Natural killer cell treated with Interleukin-12 subunit alpha and Interleukin-12 subunit beta and Interleukin-15 and Interleukin-18, amount 100 ng/mL, for 72 hours (primary cell): ENCODE measurements around the gene POLR1A. TPM values are rescaled to one million over a fixed set of nuclear protein-coding genes. Genes with fewer than 3 reads are reported as not detected.

Experiments
- ATAC-seq, 2 donors: fragments of 150-1000 bp; cut with Tn5 transposase in 1 of 2; sonication (Bioruptor Pico), chemical (Tn5 transposase) in 1 of 2; 2 replicates each; pipeline ENCODE4 v1.10.0; 2021
- DNase-seq: peaks from one replicate; pipeline ENCODE4 v3.0.0; 2022; ENCODE audit warnings: low spot score
- H3K27ac Mint-ChIP-seq, 2 donors: 1 replicate in 1 of 2; 2 replicates in 1 of 2; pipeline ENCODE4 v1.8.0; 2022; ENCODE audit warnings: mixed read lengths in 2 of 2, mild to moderate bottlenecking in 1 of 2, moderate library complexity in 1 of 2
- H3K27me3 Mint-ChIP-seq, 2 donors: 1 replicate in 1 of 2; 2 replicates in 1 of 2; pipeline ENCODE4 v1.8.0; 2022; ENCODE audit warnings: mixed read lengths in 2 of 2
- H3K36me3 Mint-ChIP-seq: one replicate; pipeline ENCODE4 v1.8.0; 2022; ENCODE audit warnings: mixed read lengths
- H3K4me1 Mint-ChIP-seq, 2 donors: 1 replicate in 1 of 2; 2 replicates in 1 of 2; pipeline ENCODE4 v1.8.0; 2022; ENCODE audit warnings: low read depth in 2 of 2, mixed read lengths in 2 of 2, mild to moderate bottlenecking in 1 of 2
- H3K4me3 Mint-ChIP-seq: one replicate; pipeline ENCODE4 v1.8.0; 2022; ENCODE audit warnings: mixed read lengths
- H3K9me3 Mint-ChIP-seq: 2 replicates; pipeline ENCODE4 v1.8.0; 2022; ENCODE audit warnings: mixed read lengths
- total RNA-seq, 2 donors: library from RNA; stranded (reverse); gene quantifications; one replicate each; pipeline ENCODE4 v1.2.3, GENCODE V29; 2022

The POLR1A gene
- total RNA-seq, 2 donors from 2014 or later = 51.7 to 99.2 TPM

DNA sequence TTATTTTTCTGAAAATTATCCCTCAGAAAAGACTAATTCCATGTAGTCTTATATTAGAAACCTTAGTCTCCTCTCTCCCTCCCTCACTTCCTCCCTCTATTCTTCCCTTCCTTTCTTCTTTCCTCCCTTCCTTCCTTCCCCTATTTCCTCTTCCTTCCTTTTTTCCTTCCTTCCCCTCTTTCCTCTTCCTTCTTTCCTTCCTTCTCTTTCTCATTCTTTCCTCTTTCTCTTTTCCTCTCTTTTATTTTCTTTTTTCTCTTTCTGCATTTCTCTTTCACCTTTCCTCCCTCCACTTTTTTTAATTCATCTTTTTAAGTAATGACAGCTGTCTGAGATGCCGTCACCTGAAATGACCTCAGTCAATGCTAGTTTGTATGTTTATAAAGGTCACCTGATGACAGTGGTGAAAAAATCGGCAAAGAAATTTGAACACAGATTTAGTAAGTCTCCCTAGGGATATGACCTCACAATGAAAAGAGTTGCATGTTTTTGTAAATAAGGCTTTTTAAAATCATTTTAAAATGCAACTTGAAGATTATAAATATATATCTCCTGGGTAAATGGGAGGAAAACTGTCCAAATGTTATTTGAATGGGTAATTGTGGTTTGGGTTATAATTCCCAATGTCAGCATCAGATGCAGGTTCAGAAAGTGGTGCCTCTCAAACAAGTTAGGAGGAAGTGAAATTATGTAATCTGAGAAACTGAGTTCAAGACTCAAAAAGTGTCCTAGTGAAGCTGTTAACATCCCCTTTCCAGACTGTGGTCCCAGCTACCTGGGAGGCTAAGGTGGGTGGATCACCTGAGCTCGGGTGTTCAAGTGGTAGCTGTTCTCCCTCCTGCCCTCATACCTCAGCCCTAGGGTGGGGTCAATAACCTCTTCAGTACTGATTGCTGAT, 126.6 kb downstream of the POLR1A start:
- Mint-ChIP-seq H3K4me1 (peaks cover 0 to 7% of the 10 kb centered on the region in 2 donors), H3K27me3 (peaks cover 0 to 3% of the 10 kb centered on the region in 2 donors), H3K27ac (no peak overlapping the region), H3K36me3 (no peaks in the 10 kb centered on the region), H3K9me3 (no peaks in the 10 kb centered on the region), H3K4me3 (no peak overlapping the region)
- no peak for DNase-seq
- no peak for ATAC-seq

DNA sequence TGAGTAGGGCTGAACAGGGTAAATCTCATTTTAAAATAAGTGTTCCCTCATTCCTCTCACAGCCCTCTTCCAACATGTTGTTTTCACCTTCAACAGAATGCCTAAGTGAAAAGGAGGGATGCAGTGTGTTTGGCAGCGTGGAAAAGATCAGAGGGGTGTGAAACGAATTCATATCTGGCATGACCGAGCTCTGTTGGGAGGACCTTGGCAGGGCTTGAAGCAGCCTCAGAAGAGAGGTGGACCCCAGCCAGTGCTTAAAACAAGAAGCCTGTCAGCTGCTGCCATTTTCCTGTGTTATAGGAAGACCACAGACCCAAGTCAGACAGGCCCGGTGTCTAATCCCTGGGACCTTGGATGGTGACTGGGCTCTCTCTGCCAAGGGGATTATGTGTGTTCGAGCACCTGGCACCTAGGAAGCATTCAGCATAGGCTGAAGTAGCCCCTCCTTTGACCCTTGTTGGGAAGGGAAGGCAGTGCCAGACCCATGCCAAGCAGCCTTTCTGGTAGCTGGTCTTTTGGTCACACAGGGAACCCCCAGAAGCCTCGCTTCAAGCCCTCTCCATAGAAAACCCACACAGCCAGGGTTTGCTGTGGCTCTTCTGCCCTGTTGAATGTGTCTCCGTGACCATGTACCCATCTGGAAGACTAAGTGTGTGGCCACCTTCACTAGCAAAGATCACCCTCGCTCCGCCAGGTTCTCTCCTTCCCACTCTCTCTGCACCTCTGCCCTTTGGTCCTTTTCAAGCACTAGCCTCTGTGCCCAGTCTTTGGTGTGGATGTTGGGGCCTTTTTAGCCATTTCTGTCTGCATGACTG, 129.4 kb downstream of the POLR1A start:
- Mint-ChIP-seq H3K9me3 (no peaks in the 10 kb centered on the region), H3K27me3 (peaks cover 0 to 3% of the 10 kb centered on the region in 2 donors), H3K4me1 (peaks cover 0 to 11% of the 10 kb centered on the region in 2 donors), H3K27ac (no peak overlapping the region), H3K36me3 (peaks cover 6% of the 10 kb centered on the region), H3K4me3 (no peak overlapping the region)
- ATAC-seq (peak in 1 of 2 donors; percentile 40), DNase-seq (no peak)

DNA sequence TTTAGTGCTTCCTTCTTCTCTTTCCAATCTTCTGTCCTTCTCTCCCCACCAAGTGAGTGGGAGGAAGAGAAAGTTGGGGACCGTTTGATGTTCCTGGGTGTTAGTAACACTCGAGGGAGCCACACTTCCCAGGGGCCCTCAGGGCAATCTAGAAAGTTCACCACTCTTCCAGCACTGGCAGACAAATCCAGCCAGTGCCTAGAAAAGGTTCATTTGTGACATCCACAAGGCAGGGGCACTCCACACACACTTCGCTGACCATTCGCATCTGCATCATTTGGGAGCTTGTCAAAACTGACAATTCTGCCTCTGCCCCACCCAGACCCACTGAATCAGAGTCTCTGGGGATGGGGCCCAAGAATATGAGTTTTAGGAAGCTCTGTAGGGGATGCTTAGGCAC, 130.1 kb downstream of the POLR1A start:
- peaks cover 0 to 2% of the 10 kb centered on the region in 2 donors for H3K27me3 Mint-ChIP-seq
- DNase-seq (no peak), ATAC-seq (no peak)
- no peak overlapping the region for H3K4me3 Mint-ChIP-seq
- H3K4me1 Mint-ChIP-seq = peaks cover 0 to 8% of the 10 kb centered on the region in 2 donors
- H3K9me3 Mint-ChIP-seq = no peaks in the 10 kb centered on the region
- peaks cover 6% of the 10 kb centered on the region for H3K36me3 Mint-ChIP-seq
- no peak overlapping the region for H3K27ac Mint-ChIP-seq

DNA sequence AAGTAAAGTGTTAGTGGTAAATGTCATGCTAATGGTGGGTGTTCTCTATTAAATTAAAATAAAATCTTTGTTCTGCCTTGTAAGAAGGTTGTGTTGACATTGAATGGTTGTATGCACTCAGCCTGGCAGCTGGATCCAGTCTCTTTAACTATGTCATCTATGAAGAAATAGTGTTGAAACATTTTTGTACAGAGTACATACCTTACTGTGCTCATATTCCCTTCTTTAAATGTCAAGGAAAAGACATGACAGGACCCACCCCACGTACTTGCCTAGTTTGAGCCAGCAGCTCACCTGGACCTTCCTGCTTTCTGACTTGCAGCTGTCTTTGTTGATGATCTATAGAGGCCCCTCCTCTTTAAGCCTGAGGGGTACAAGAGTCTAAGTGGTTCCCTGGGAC, 131.3 kb downstream of the POLR1A start:
- Mint-ChIP-seq H3K27me3 (no peaks in the 10 kb centered on the region), H3K27ac (no peak overlapping the region), H3K9me3 (no peaks in the 10 kb centered on the region), H3K36me3 (peaks cover 6% of the 10 kb centered on the region), H3K4me1 (peaks cover 0 to 4% of the 10 kb centered on the region in 2 donors), H3K4me3 (no peak overlapping the region)
- ATAC-seq (no peak), DNase-seq (no peak)

DNA sequence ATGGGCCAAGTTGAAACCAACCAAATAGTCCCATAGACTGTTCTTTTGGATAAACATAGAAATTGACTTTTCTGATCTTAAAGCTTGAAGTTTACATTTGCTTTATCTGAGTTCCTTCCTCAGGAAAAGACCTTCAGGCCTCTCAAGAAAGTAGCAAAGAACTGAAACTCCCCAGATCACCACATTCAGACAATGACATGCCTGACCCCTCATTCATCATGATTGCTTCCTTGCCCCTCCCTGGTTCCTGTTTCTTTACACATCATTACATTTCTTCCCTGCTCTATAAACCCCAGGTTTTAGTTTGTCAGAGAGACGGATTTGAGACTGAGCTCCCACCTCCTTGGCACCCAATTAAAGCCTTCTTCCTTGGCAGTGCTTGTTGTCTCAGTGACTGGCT, 133.3 kb downstream of the POLR1A start:
- Mint-ChIP-seq H3K27ac (no peak overlapping the region), H3K9me3 (no peaks in the 10 kb centered on the region), H3K4me1 (peaks cover 0 to 4% of the 10 kb centered on the region in 2 donors), H3K27me3 (no peaks in the 10 kb centered on the region), H3K36me3 (peaks cover 6% of the 10 kb centered on the region), H3K4me3 (no peak overlapping the region)
- DNase-seq (no peak), ATAC-seq (no peak)

DNA sequence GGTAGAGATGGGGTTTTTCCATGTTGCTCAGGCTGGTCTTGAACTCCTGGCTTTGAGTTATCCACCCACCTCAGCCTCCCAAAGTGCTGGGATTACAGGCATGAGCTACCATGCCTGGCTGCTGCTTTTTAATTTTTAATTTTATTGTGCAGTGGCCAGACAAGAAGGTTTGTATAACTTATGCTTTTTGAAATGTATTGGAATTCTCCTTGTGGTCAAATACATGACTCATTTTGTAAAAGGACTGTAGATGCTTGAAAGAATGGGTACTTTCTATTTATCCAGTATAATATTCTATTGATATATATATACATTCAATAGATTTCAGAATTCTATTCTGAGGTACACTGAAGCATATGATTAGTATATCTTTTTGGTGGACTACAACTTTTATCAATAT, 134.3 kb downstream of the POLR1A start:
- H3K4me1 Mint-ChIP-seq = peaks cover 0 to 4% of the 10 kb centered on the region in 2 donors
- DNase-seq (no peak), ATAC-seq (no peak)
- no peaks in the 10 kb centered on the region for H3K9me3 Mint-ChIP-seq
- no peak overlapping the region for H3K27ac Mint-ChIP-seq
- H3K4me3 Mint-ChIP-seq = no peak overlapping the region
- no peaks in the 10 kb centered on the region for H3K27me3 Mint-ChIP-seq
- peaks cover 6% of the 10 kb centered on the region for H3K36me3 Mint-ChIP-seq

Other genes starting within 250 kb of the POLR1A start
- 10 to 100 TPM; 28.9 to 31.8 TPM for gene ST3GAL5, start 216.9 kb downstream of the POLR1A start, total RNA-seq
- 100 to 1,000 TPM; 101 to 169 TPM for gene PTCD3, start 349 bp upstream of the POLR1A start, total RNA-seq
- gene IMMT, start 89.6 kb upstream of the POLR1A start, total RNA-seq = 100 to 1,000 TPM; 110 to 157 TPM
- 10 to 100 TPM; 58.9 to 66.4 TPM for gene MRPL35, start 93.6 kb upstream of the POLR1A start, total RNA-seq
- gene REEP1, start 231.7 kb upstream of the POLR1A start, total RNA-seq = not detected